22Rv1 (cell line): ENCODE measurements around the gene PTPRM.

ENCODE experiments used
- CTCF ChIP-seq: fragments of 450-650 bp; IDR thresholded peaks from 2 replicates; pipeline ENCODE4 v1.5.1; 2017; ENCODE audit warnings: mild to moderate bottlenecking
- ZFX ChIP-seq: fragments of 450-650 bp; IDR thresholded peaks from 2 replicates; pipeline ENCODE4 v1.6.1; 2017; ENCODE audit warnings: antibody characterized with exemption, borderline replicate concordance

GRCh38 chr18:8339210-8339609 is 772.1 kb downstream of the PTPRM start:
- no peak for TF ChIP-seq CTCF
- TF ChIP-seq ZFX, result no peak
